Gastrocnemius medialis (tissue), 4 donors: Measurements from ENCODE around the gene SYCP2. TPM values are rescaled to one million over a fixed set of nuclear protein-coding genes. Genes with fewer than 3 reads are reported as not detected.

Experiments used
- ATAC-seq, 2 donors: fragments of 150-250 bp; one replicate each; pipeline ENCODE4 v1.9.1; 2016
- DNase-seq, 2 donors: peaks; one replicate each; pipeline ENCODE4 v3.0.0-alpha.2; 2019
- H3K27ac ChIP-seq, 4 donors: fragments of 200-600 bp; sonication (generic); 1 replicate in 1 of 4; 2 replicates in 3 of 4; pipeline ENCODE4 v1.5.1; 2016 to 2018; ENCODE audit warnings: mild to moderate bottlenecking in 2 of 4, moderate library complexity in 1 of 4
- H3K27me3 ChIP-seq, 3 donors: fragments of 200-600 bp; sonication (generic) in 2 of 3; 1 replicate in 1 of 3; 2 replicates in 2 of 3; pipeline versions ENCODE4 v1.5.1 to v1.6.0; 2016 to 2019; ENCODE audit warnings: mild to moderate bottlenecking in 1 of 3, moderate library complexity in 1 of 3
- H3K36me3 ChIP-seq, 2 donors: fragments of 200-600 bp; sonication (generic) in 1 of 2; one replicate each; pipeline ENCODE4 v1.5.1; 2017 to 2018
- H3K4me1 ChIP-seq, 2 donors: fragments of 200-600 bp; sonication (generic) in 1 of 2; one replicate each; pipeline ENCODE4 v1.5.1; 2016 to 2017; ENCODE audit warnings: mild to moderate bottlenecking in 2 of 2
- H3K4me3 ChIP-seq, 4 donors: fragments of 200-600 bp; sonication (generic) in 3 of 4; 1 replicate in 1 of 4; 2 replicates in 3 of 4; pipeline ENCODE4 v1.5.1; 2016 to 2019; ENCODE audit warnings: mild to moderate bottlenecking in 2 of 4
- H3K9me3 ChIP-seq, 3 donors: fragments of 200-600 bp; sonication (generic) in 2 of 3; 1 replicate in 1 of 3; 2 replicates in 2 of 3; pipeline ENCODE4 v1.5.1; 2016 to 2019
- CTCF ChIP-seq, 5 experiments: fragments of 450-650 bp in 3 of 5; fragments of 200-600 bp in 2 of 5; sonication (generic) in 2 of 5; IDR thresholded peaks in 4 of 5; conservative IDR thresholded peaks in 1 of 5; 1 replicate in 4 of 5; 2 replicates in 1 of 5; pipeline ENCODE4 v1.5.1; 2016 to 2019; ENCODE audit warnings: antibody characterized with exemption in 5 of 5, mild to moderate bottlenecking in 3 of 5, moderate library complexity in 3 of 5
- POLR2A ChIP-seq, 2 donors: fragments of 450-650 bp; IDR thresholded peaks; one replicate each; pipeline ENCODE4 v1.6.1; 2017; ENCODE audit warnings: antibody characterized with exemption in 2 of 2, mild to moderate bottlenecking in 2 of 2, moderate library complexity in 2 of 2
- in situ Hi-C, 4 donors: fragments of 200-750 bp; cut with MboI; loops; one replicate each; pipeline versions ENCODE4 v1.15.0 to v1.8.0; 2017; ENCODE audit warnings: low sequenced_read_pairs in 4 of 4
- intact Hi-C: fragments of 100-400 bp; cut with DNase I; formaldehyde crosslinking; loops from one replicate; pipeline ENCODE4 v1.15.1; 2023; ENCODE audit warnings: low total_unique reads
- total RNA-seq, 4 donors: library from RNA; depleted of rRNA; stranded (reverse); fragments of >200 nt; gene quantifications; one replicate each; pipeline versions ENCODE4 v1.1.0 to v1.2.3, GENCODE V29; 2016

Gene SYCP2
- total RNA-seq, 4 donors from 2014 or later = 0.10 to 0.78 (median 0.39) TPM

DNA sequence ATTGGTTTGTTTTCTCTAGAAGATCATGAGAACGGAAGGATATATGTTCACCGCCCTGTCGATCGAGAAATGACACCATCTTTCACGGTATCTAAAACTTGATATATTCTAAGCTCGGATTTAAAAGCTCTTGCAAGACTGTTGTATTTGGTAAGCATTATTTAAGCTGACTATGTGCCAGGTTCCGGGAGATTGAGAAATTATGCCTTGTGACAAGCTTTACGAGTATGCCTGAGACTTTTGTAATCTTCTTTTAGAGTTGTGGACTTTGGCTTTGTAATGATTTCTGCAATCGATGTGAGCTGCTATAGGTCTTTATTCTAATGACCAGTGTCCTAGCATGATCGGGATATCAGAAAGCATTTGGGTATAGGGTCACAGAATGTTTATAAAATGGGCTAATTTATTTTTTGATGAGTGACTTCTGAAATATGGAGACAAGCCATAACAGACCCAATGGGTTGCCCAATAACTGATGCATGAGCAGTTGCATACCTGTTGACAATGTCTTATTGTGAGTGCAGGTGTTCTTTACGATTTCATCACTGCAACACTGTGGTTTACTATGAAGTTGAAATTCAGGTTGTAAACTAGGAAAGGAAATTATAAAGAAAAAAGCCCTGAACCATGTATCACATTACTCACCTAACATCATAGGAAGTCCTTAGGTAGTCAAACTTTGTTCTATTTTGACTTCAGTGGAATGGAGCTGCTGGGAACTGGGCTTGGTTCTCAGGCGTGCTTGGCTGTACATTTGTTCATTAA lies 38.8 kb upstream of the SYCP2 start:
- in situ Hi-C loops = no loop called here
- no peaks in the 10 kb centered on the region for H3K9me3 ChIP-seq
- intact Hi-C loops = no loop called here
- DNase-seq (no peak), ATAC-seq (no peak)
- TF ChIP-seq POLR2A (IDR thresholded peaks at IDR 0.05) = no peak
- no peak for TF ChIP-seq CTCF (IDR thresholded peaks at IDR 0.05 in 4 of 5, conservative IDR thresholded peaks at IDR 0.05 in 1 of 5)
- H3K36me3 ChIP-seq = no peaks in the 10 kb centered on the region
- no peaks in the 10 kb centered on the region for H3K4me1 ChIP-seq
- no peak overlapping the region for H3K27ac ChIP-seq
- no peak overlapping the region for H3K4me3 ChIP-seq
- H3K27me3 ChIP-seq = no peaks in the 10 kb centered on the region

DNA sequence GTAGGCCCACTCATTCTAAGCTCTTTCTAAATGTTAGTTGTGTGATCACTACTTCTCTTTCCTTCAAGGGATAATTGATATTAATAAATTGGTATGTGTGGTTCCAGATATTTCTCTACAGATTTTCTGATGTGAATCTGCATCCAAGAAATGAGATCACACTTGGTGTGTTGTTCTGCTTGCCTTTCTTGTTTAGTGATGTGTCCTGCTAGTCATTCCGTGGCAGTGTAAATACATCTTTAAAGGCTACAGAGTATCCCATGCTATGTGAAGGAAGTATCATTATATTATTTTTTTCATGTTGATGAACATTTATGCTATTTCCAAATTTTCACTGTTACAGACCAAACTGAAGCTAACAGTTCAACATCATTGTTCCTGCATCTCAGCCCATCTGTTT lies 38.0 kb upstream of the SYCP2 start:
- Histone ChIP-seq H3K27me3 (no peaks in the 10 kb centered on the region), H3K27ac (no peak overlapping the region), H3K9me3 (no peaks in the 10 kb centered on the region), H3K36me3 (no peaks in the 10 kb centered on the region), H3K4me3 (no peak overlapping the region), H3K4me1 (no peaks in the 10 kb centered on the region)
- DNase-seq (no peak), ATAC-seq (no peak)
- intact Hi-C loops (no loop called here), in situ Hi-C loops (no loop called here)
- TF ChIP-seq POLR2A (IDR thresholded peaks at IDR 0.05) = no peak
- TF ChIP-seq CTCF (IDR thresholded peaks at IDR 0.05 in 4 of 5, conservative IDR thresholded peaks at IDR 0.05 in 1 of 5) = no peak

DNA sequence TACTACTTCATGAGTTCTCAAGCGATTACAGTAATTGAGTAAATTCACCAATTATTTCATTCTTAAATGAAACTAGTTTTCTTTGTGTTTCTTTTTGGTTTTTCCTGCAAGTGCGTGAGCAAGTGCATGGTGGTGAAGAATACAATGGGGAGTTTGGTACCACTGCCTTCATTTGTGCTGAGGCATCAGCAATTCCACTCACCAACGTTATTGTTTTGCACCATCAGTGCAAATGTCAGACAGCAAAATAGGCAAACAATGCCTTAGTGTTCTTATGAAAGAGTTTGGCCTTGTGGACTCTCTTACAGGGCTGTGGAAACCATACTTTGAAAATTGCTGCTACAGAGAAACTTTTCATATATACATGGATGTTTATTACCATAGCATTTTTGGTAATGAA lies 33.0 kb upstream of the SYCP2 start:
- Histone ChIP-seq H3K4me3 (no peak overlapping the region), H3K9me3 (no peaks in the 10 kb centered on the region), H3K27me3 (no peaks in the 10 kb centered on the region), H3K36me3 (no peaks in the 10 kb centered on the region), H3K27ac (no peak overlapping the region), H3K4me1 (no peaks in the 10 kb centered on the region)
- in situ Hi-C loops (no loop called here), intact Hi-C loops (no loop called here)
- DNase-seq (no peak), ATAC-seq (no peak)
- no peak for TF ChIP-seq POLR2A (IDR thresholded peaks at IDR 0.05)
- no peak for TF ChIP-seq CTCF (IDR thresholded peaks at IDR 0.05 in 4 of 5, conservative IDR thresholded peaks at IDR 0.05 in 1 of 5)

- in situ Hi-C loops = no loop called here
- Histone ChIP-seq H3K27me3 (no peaks in the 10 kb centered on the region), H3K4me3 (no peak overlapping the region), H3K9me3 (no peaks in the 10 kb centered on the region), H3K27ac (no peak overlapping the region), H3K4me1 (no peaks in the 10 kb centered on the region), H3K36me3 (no peaks in the 10 kb centered on the region)
- intact Hi-C loops = no loop called here
- TF ChIP-seq POLR2A (IDR thresholded peaks at IDR 0.05) (no peak), CTCF (IDR thresholded peaks at IDR 0.05 in 4 of 5, conservative IDR thresholded peaks at IDR 0.05 in 1 of 5) (no peak)
- ATAC-seq (no peak), DNase-seq (no peak)
Observed at GRCh38 chr20:59962155-59962554, 28.7 kb upstream of the SYCP2 start.

DNA sequence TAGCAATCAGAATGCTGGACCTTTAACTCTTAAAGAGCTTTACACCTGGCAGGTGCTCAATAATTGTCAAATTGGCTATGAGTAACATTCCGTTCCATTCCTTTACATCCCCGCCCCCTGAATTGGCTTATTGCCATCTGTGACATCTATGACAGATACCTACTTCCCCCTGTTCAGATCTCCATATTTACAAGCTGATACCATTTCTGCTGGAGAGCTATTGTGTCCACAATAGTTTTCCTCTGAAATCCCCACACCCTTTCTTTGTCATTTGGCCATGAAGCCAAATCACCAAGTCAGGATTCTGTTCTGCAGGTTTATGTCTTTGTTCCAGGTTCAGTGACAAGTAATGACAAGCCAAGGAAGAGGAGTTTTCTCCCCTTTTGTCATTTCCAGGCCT lies 28.0 kb upstream of the SYCP2 start:
- no peak overlapping the region for H3K27ac ChIP-seq
- no peaks in the 10 kb centered on the region for H3K27me3 ChIP-seq
- no peak for ATAC-seq
- no peaks in the 10 kb centered on the region for H3K4me1 ChIP-seq
- intact Hi-C loops = no loop called here
- H3K4me3 ChIP-seq = no peak overlapping the region
- H3K36me3 ChIP-seq = no peaks in the 10 kb centered on the region
- no peaks in the 10 kb centered on the region for H3K9me3 ChIP-seq
- TF ChIP-seq CTCF (IDR thresholded peaks at IDR 0.05 in 4 of 5, conservative IDR thresholded peaks at IDR 0.05 in 1 of 5) (no peak), POLR2A (IDR thresholded peaks at IDR 0.05) (no peak)
- no peak for DNase-seq
- in situ Hi-C loops = no loop called here
